DND-41 (cell line): ENCODE data around the gene SETDB2.

Source experiments
- CTCF ChIP-seq: IDR thresholded peaks from 2 replicates; pipeline ENCODE4 v1.5.1; 2012; ENCODE audit warnings: borderline replicate concordance, low read length, moderate library complexity, mild to moderate bottlenecking; ENCODE audit not compliant: poor library complexity, severe bottlenecking; ENCODE audit errors: extremely low read depth
- EZH2 ChIP-seq: IDR thresholded peaks from 3 replicates; pipeline ENCODE4 v1.6.1; 2012; ENCODE audit warnings: borderline replicate concordance, low read depth, mild to moderate bottlenecking, moderate library complexity, low read length, inconsistent platforms; ENCODE audit not compliant: severe bottlenecking

- TF ChIP-seq CTCF = no peak
- TF ChIP-seq EZH2 = no peak
These were observed 89.7 kb downstream of the SETDB2 start for GRCh38 chr13:49533591-49534269.
